DOHH2 (cell line): Measurements from ENCODE around the gene ZBTB7C.

Experiments
- H3F3A ChIP-seq: fragments of 200-600 bp; sonication (generic), shearing (Covaris generic); 2 replicates; pipeline ENCODE4 v1.6.0; 2016; ENCODE audit warnings: antibody characterized with exemption, mild to moderate bottlenecking; ENCODE audit not compliant: control insufficient read depth, insufficient read depth
- H3K27ac ChIP-seq: fragments of 200-600 bp; sonication (generic); 2 replicates; pipeline ENCODE4 v1.5.1; 2014; ENCODE audit warnings: low read depth, mild to moderate bottlenecking, low read length, moderate library complexity
- H3K27me3 ChIP-seq: fragments of 200-600 bp; sonication (generic); 2 replicates; pipeline ENCODE4 v1.6.1; 2014; ENCODE audit warnings: mild to moderate bottlenecking, low read length, mixed read lengths; ENCODE audit not compliant: control insufficient read depth
- H3K36me3 ChIP-seq: fragments of 200-600 bp; sonication (generic); 2 replicates; pipeline ENCODE4 v1.6.1; 2014; ENCODE audit warnings: mild to moderate bottlenecking, low read length, moderate library complexity, mixed read lengths; ENCODE audit not compliant: control insufficient read depth
- H3K4me1 ChIP-seq: fragments of 200-600 bp; sonication (generic); 2 replicates; pipeline ENCODE4 v1.6.1; 2014; ENCODE audit warnings: mild to moderate bottlenecking, low read length, mixed read lengths; ENCODE audit not compliant: control insufficient read depth
- H3K4me2 ChIP-seq: fragments of 200-600 bp; sonication (generic); 2 replicates; pipeline ENCODE4 v1.6.0; 2014; ENCODE audit warnings: mild to moderate bottlenecking, low read length, moderate library complexity
- H3K4me3 ChIP-seq: fragments of 200-600 bp; sonication (generic); 2 replicates; pipeline ENCODE4 v1.5.1; 2014; ENCODE audit warnings: mild to moderate bottlenecking, low read length, mixed read lengths
- H3K79me2 ChIP-seq: fragments of 200-600 bp; sonication (generic); 2 replicates; pipeline ENCODE4 v1.6.1; 2014; ENCODE audit warnings: mild to moderate bottlenecking, low read length, mixed read lengths; ENCODE audit not compliant: control insufficient read depth
- H3K9me2 ChIP-seq: fragments of 200-600 bp; sonication (generic); replicated peaks from 2 replicates; pipeline ENCODE4 v1.6.1; 2014; ENCODE audit warnings: mild to moderate bottlenecking, low read length, mixed read lengths; ENCODE audit not compliant: control insufficient read depth
- H3K9me3 ChIP-seq: fragments of 200-600 bp; sonication (generic); 2 replicates; pipeline ENCODE4 v1.6.1; 2014; ENCODE audit warnings: antibody characterized with exemption, low read length, mixed read lengths; ENCODE audit not compliant: control insufficient read depth, insufficient read depth
- H4K20me1 ChIP-seq: fragments of 200-600 bp; sonication (generic); 2 replicates; pipeline ENCODE4 v1.6.0; 2014; ENCODE audit warnings: low read depth, mild to moderate bottlenecking, antibody characterized with exemption, low read length, moderate library complexity; ENCODE audit not compliant: control insufficient read depth, insufficient read depth
- CTCF ChIP-seq: fragments of 200-600 bp; sonication (generic); IDR thresholded peaks from one replicate; pipeline ENCODE4 v1.5.1; 2014; ENCODE audit warnings: antibody characterized with exemption, mild to moderate bottlenecking, low read depth, low read length; ENCODE audit not compliant: poor library complexity, severe bottlenecking
- EZH2phosphoT487 ChIP-seq: fragments of 200-600 bp; sonication (generic); IDR thresholded peaks from 2 replicates; pipeline ENCODE4 v1.6.1; 2017; ENCODE audit warnings: borderline replicate concordance, mild to moderate bottlenecking, antibody characterized with exemption, low read length, moderate library complexity, mixed read lengths

ZBTB7C gene

GRCh38 chr18:48078448-48078847 lies 330.7 kb downstream of the ZBTB7C start:
- H3K4me3 ChIP-seq: no peak overlapping the region
- H3K9me2 ChIP-seq: no peaks in the 10 kb centered on the region
- no peak overlapping the region for H3K27ac ChIP-seq
- H3K4me2 ChIP-seq: no peak overlapping the region
- no peaks in the 10 kb centered on the region for H3F3A ChIP-seq
- H3K36me3 ChIP-seq: no peaks in the 10 kb centered on the region
- no peaks in the 10 kb centered on the region for H3K9me3 ChIP-seq
- no peak for TF ChIP-seq EZH2phosphoT487
- no peak for TF ChIP-seq CTCF
- no peaks in the 10 kb centered on the region for H3K79me2 ChIP-seq
- H4K20me1 ChIP-seq: no peaks in the 10 kb centered on the region
- no peaks in the 10 kb centered on the region for H3K4me1 ChIP-seq
- peaks cover 13% of the 10 kb centered on the region; the same call in 1 of the 2 replicates for H3K27me3 ChIP-seq

- Histone ChIP-seq H3F3A (no peaks in the 10 kb centered on the region), H4K20me1 (no peaks in the 10 kb centered on the region), H3K4me1 (no peaks in the 10 kb centered on the region), H3K4me3 (no peak overlapping the region), H3K9me2 (no peaks in the 10 kb centered on the region), H3K9me3 (no peaks in the 10 kb centered on the region), H3K79me2 (no peaks in the 10 kb centered on the region), H3K36me3 (no peaks in the 10 kb centered on the region), H3K4me2 (no peak overlapping the region), H3K27me3 (peaks cover 13% of the 10 kb centered on the region; the same call in 1 of the 2 replicates), H3K27ac (no peak overlapping the region)
- no peak for TF ChIP-seq EZH2phosphoT487
- TF ChIP-seq CTCF: no peak
Observed at GRCh38 chr18:48077291-48077690, 331.9 kb downstream of the ZBTB7C start.

- no peaks in the 10 kb centered on the region for H3K4me1 ChIP-seq
- H3K36me3 ChIP-seq: no peaks in the 10 kb centered on the region
- TF ChIP-seq CTCF: no peak
- no peak for TF ChIP-seq EZH2phosphoT487
- H3K27ac ChIP-seq: no peak overlapping the region
- no peaks in the 10 kb centered on the region for H3K9me3 ChIP-seq
- no peaks in the 10 kb centered on the region for H3K9me2 ChIP-seq
- H3K79me2 ChIP-seq: no peaks in the 10 kb centered on the region
- H4K20me1 ChIP-seq: no peaks in the 10 kb centered on the region
- H3K27me3 ChIP-seq: peaks cover 17% of the 10 kb centered on the region; the same call in 1 of the 2 replicates
- H3F3A ChIP-seq: no peaks in the 10 kb centered on the region
- H3K4me3 ChIP-seq: no peak overlapping the region
- H3K4me2 ChIP-seq: no peak overlapping the region
Observed at GRCh38 chr18:48076461-48076860, 332.7 kb downstream of the ZBTB7C start.

GRCh38 chr18:48075707-48076093 lies 333.5 kb downstream of the ZBTB7C start:
- Histone ChIP-seq H3K9me3 (no peaks in the 10 kb centered on the region), H3K4me2 (no peak overlapping the region), H3K4me1 (no peaks in the 10 kb centered on the region), H3K9me2 (no peaks in the 10 kb centered on the region), H3K79me2 (no peaks in the 10 kb centered on the region), H3K27me3 (peaks cover 20% of the 10 kb centered on the region; the same call in 1 of the 2 replicates), H3F3A (no peaks in the 10 kb centered on the region), H3K36me3 (no peaks in the 10 kb centered on the region), H4K20me1 (no peaks in the 10 kb centered on the region), H3K4me3 (no peak overlapping the region), H3K27ac (no peak overlapping the region)
- TF ChIP-seq CTCF (no peak), EZH2phosphoT487 (no peak)
